ENCODE measurements around the gene PLG.
"Not testable (repeated sequence)": the region's sequence is repeated elsewhere in the genome, so short reads cannot be mapped to it uniquely, and the experiment has no call there.

PLG gene

DNA sequence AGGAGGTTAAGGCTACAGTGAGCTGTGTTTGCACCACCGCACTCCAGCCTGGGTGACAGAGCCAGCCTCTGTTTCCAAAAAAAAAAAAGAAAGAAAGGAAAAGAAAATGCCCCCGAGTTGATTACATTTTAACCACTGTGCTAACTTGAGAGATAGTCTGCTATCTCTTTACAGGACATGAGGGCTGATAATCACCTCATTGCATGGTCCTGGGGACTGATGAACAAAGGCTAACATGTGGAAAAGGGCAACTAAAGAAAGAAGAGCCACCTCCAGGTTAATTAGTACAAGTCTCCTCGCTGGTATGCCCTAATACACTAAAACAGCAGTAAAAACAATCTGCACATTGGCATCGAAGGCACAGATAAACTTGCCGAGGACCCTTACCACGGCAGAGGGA lies 4.2 kb upstream of the PLG start:
- Histone ChIP-seq H3K36me3 (ENCODE audit: control insufficient read depth, insufficient read depth, low read length) (no peaks in the 10 kb centered on the region), H3K27me3 (replicated peaks; ENCODE audit: control insufficient read depth, insufficient read depth, low read length) (no peaks in the 10 kb centered on the region), H3K4me3 (replicated peaks; ENCODE audit: low read depth, low read length) (no peak overlapping the region)
- no peak for DNase-seq (ENCODE audit: extremely low read depth, insufficient read length)
- TF ChIP-seq, protein P1, sequence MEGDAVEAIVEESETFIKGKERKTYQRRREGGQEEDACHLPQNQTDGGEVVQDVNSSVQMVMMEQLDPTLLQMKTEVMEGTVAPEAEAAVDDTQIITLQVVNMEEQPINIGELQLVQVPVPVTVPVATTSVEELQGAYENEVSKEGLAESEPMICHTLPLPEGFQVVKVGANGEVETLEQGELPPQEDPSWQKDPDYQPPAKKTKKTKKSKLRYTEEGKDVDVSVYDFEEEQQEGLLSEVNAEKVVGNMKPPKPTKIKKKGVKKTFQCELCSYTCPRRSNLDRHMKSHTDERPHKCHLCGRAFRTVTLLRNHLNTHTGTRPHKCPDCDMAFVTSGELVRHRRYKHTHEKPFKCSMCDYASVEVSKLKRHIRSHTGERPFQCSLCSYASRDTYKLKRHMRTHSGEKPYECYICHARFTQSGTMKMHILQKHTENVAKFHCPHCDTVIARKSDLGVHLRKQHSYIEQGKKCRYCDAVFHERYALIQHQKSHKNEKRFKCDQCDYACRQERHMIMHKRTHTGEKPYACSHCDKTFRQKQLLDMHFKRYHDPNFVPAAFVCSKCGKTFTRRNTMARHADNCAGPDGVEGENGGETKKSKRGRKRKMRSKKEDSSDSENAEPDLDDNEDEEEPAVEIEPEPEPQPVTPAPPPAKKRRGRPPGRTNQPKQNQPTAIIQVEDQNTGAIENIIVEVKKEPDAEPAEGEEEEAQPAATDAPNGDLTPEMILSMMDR (IDR thresholded peaks at IDR 0.05; ENCODE audit: insufficient read depth, low read length, poor library complexity, severe bottlenecking) = no peak

DNA sequence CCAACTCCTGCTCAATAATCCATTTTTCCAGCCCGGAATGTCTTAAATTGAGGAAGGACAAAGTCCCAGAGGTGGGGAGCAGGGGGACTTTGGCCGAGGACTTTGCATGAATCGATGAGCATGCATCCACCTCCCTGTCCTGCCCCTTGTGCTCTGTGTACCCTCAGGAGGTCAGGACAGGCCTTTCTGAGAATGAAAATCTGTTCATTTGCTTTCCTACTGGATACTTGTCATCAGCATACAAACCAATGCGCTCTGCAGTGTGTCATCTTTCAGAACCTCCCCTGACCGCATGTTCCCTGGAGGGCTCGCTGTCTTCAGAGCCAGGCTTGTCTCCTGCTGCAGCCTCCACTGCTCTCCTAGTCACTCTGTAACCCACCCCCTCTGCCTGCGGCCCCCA lies 2.6 kb downstream of the PLG start:
- not testable (repeated sequence) for H3K36me3 ChIP-seq (ENCODE audit: control insufficient read depth, insufficient read depth, low read length); DNase-seq (ENCODE audit: extremely low read depth, insufficient read length); H3K4me3 ChIP-seq (replicated peaks; ENCODE audit: low read depth, low read length); H3K27me3 ChIP-seq (replicated peaks; ENCODE audit: control insufficient read depth, insufficient read depth, low read length)

DNA sequence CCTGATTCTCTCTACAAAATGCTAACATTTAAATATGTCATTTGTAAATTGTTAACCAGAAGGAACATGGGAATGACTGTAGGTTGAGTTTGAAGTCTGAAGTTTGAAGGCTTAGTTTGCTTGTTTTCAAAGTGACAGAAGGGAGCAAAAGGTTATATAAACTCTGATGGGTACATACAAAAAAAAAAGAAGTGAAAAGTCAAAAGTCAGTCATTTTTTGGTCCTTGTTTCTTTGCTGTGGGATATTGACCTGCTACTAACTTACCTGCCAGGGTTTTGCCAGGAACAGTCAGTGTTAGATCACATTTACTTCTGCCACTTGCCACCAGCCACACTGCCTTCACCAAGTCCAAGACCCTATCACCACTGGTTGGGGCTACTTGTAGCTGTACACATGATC lies 6.9 kb downstream of the PLG start:
- H3K27me3 ChIP-seq (replicated peaks; ENCODE audit: control insufficient read depth, insufficient read depth, low read length); H3K36me3 ChIP-seq (ENCODE audit: control insufficient read depth, insufficient read depth, low read length); DNase-seq (ENCODE audit: extremely low read depth, insufficient read length); H3K4me3 ChIP-seq (replicated peaks; ENCODE audit: low read depth, low read length): not testable (repeated sequence)

DNA sequence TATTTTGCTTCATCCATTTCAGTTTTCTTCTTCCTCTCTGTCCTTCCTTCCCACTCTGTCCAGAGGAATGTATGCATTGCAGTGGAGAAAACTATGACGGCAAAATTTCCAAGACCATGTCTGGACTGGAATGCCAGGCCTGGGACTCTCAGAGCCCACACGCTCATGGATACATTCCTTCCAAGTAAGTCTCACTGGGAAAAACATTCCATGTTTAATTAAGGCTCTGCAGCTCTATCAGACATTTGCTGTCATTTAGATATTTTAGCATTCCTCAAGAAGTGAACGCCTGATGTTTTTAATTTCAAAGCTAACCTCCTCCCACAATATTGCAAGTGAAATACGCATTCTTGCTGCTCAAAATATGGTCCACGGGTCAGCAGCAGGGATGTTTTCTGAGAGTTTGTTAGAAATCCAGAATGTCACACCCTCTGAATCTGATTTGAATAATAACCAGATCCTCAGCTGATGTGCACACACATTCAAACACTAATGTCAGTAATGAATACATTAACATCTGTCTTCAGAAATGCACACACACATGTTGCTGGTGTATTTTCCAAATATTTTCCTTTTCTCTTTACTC lies 12.8 kb downstream of the PLG start:
- Histone ChIP-seq H3K27me3 (replicated peaks; ENCODE audit: control insufficient read depth, insufficient read depth, low read length) (no peaks in the 10 kb centered on the region), H3K4me3 (replicated peaks; ENCODE audit: low read depth, low read length) (no peak overlapping the region), H3K36me3 (ENCODE audit: control insufficient read depth, insufficient read depth, low read length) (no peaks in the 10 kb centered on the region)
- DNase-seq (ENCODE audit: extremely low read depth, insufficient read length) = no peak
- TF ChIP-seq, protein P1 (IDR thresholded peaks at IDR 0.05; ENCODE audit: insufficient read depth, low read length, poor library complexity, severe bottlenecking) = no peak

DNA sequence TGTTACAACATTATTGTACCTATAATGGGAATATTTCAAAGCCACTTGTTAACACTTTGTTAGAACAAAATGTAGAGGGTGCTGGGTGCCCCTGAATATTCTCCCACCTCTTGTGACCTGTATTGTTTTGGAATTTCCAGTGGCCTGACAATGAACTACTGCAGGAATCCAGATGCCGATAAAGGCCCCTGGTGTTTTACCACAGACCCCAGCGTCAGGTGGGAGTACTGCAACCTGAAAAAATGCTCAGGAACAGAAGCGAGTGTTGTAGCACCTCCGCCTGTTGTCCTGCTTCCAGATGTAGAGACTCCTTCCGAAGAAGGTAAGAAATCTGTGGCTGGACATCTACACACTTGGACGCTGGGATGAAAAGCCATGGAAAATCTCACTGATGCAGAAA lies 28.9 kb downstream of the PLG start:
- no peak for DNase-seq (ENCODE audit: extremely low read depth, insufficient read length)
- H3K36me3 ChIP-seq (ENCODE audit: control insufficient read depth, insufficient read depth, low read length) = no peaks in the 10 kb centered on the region

DNA sequence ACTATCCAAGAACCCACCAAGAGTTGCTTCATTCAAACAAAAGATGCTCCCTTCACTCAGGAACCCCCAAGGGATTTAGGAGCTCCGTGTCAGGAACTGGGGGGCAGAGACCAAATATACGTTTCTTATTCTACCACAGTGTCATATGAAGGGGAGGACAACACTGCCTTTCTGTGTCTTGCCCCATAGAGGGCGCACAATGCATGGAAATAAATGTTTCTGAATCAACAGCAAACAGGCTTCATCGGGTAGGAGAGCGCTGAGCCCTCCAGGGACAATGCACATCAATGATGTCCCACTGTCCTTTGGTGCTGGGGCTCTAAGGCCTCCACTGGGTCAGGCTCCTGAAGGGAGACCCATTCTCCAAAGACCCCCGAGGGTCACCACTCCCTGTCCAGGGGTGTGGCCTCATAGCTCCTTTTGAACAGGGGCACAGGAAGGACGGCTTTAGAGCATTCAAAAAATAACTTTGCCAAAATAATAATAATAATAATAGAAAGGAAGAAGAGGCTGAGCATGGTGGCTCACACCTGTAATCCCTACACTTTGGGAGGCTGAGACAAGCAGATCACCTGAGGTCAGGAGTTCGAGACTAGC lies 31.1 kb downstream of the PLG start:
- Histone ChIP-seq H3K27me3 (replicated peaks; ENCODE audit: control insufficient read depth, insufficient read depth, low read length) (no peaks in the 10 kb centered on the region), H3K4me3 (replicated peaks; ENCODE audit: low read depth, low read length) (no peak overlapping the region), H3K36me3 (ENCODE audit: control insufficient read depth, insufficient read depth, low read length) (no peaks in the 10 kb centered on the region)
- TF ChIP-seq, protein P1 (IDR thresholded peaks at IDR 0.05; ENCODE audit: insufficient read depth, low read length, poor library complexity, severe bottlenecking) = peak; percentile 74
- peak; percentile 29 for DNase-seq (ENCODE audit: extremely low read depth, insufficient read length)

More for the DNA sequence above, 28.9 kb downstream of the PLG start:
- Histone ChIP-seq H3K4me3 (replicated peaks; ENCODE audit: low read depth, low read length) (no peak overlapping the region), H3K27me3 (replicated peaks; ENCODE audit: control insufficient read depth, insufficient read depth, low read length) (no peaks in the 10 kb centered on the region)
- TF ChIP-seq, protein P1 (IDR thresholded peaks at IDR 0.05; ENCODE audit: insufficient read depth, low read length, poor library complexity, severe bottlenecking) = peak; percentile 55

DNA sequence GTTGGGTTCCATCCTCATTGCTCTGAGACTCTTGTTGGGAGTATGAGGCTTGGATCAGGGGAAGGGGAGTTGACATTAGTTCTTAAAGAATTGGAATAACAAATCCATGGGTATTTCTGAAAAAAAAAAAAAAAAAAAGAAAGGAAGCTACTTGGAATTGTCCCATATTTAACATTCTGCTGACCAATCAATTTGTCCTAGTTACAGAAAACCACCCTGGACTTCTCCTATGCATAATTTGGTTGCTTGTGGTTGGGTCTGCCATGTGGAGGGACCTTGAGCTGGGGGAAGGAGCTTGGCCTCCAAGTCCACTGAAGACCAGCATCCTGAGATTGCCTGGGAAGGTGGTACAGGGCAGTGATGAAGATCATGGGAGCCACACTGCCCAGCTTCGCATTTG lies 32.6 kb downstream of the PLG start:
- TF ChIP-seq, protein P1 (IDR thresholded peaks at IDR 0.05; ENCODE audit: insufficient read depth, low read length, poor library complexity, severe bottlenecking) = no peak

More for the DNA sequence above, 32.6 kb downstream of the PLG start:
- Histone ChIP-seq H3K4me3 (replicated peaks; ENCODE audit: low read depth, low read length) (no peak overlapping the region), H3K27me3 (replicated peaks; ENCODE audit: control insufficient read depth, insufficient read depth, low read length) (no peaks in the 10 kb centered on the region), H3K36me3 (ENCODE audit: control insufficient read depth, insufficient read depth, low read length) (no peaks in the 10 kb centered on the region)
- DNase-seq (ENCODE audit: extremely low read depth, insufficient read length) = no peak

Measured in GM06990 (cell line).